Smooth muscle cell (in vitro differentiated cells): ENCODE data around the gene LRBA. TPM values are rescaled to one million over a fixed set of nuclear protein-coding genes. Genes with fewer than 3 reads are reported as not detected.

Experiments
- DNase-seq: peaks from one replicate; lab custom pipeline; 2025; ENCODE audit not compliant: unreplicated experiment; lab: John Stamatoyannopoulos, UW
- H2AFZ ChIP-seq: fragments of 200-600 bp; sonication (generic); 2 replicates; pipeline ENCODE4 v1.6.0; 2016; ENCODE audit warnings: antibody characterized with exemption, low read depth, mild to moderate bottlenecking
- H3F3A ChIP-seq: fragments of 200-600 bp; sonication (generic); 2 replicates; pipeline ENCODE4 v1.6.0; 2017; ENCODE audit warnings: antibody characterized with exemption, low read depth
- H3K27ac ChIP-seq: fragments of 200-600 bp; sonication (generic); 2 replicates; pipeline ENCODE4 v1.5.1; 2016; ENCODE audit warnings: low read depth, mild to moderate bottlenecking
- H3K27me3 ChIP-seq: fragments of 200-600 bp; sonication (generic); 2 replicates; pipeline ENCODE4 v1.6.1; 2016; ENCODE audit warnings: low read depth, mild to moderate bottlenecking
- H3K36me3 ChIP-seq: fragments of 200-600 bp; sonication (generic); 2 replicates; pipeline ENCODE4 v1.5.1; 2016; ENCODE audit warnings: low read depth
- H3K4me1 ChIP-seq: fragments of 200-600 bp; sonication (generic); 2 replicates; pipeline ENCODE4 v1.5.1; 2016; ENCODE audit warnings: low read depth
- H3K4me2 ChIP-seq: fragments of 200-600 bp; sonication (generic); 2 replicates; pipeline ENCODE4 v1.6.0; 2016; ENCODE audit warnings: mild to moderate bottlenecking
- H3K4me3 ChIP-seq: fragments of 200-600 bp; sonication (generic); 2 replicates; pipeline ENCODE4 v1.5.1; 2016; ENCODE audit warnings: mild to moderate bottlenecking
- H3K79me2 ChIP-seq: fragments of 200-600 bp; sonication (generic); 2 replicates; pipeline ENCODE4 v1.6.0; 2016; ENCODE audit warnings: low read depth, mild to moderate bottlenecking
- H3K9ac ChIP-seq: fragments of 200-600 bp; sonication (generic); 2 replicates; pipeline ENCODE4 v1.6.0; 2016; ENCODE audit warnings: low read depth
- H3K9me3 ChIP-seq: fragments of 200-600 bp; sonication (generic); replicated peaks from 2 replicates; pipeline ENCODE4 v1.5.1; 2016; ENCODE audit warnings: low read depth
- H4K20me1 ChIP-seq: fragments of 200-600 bp; sonication (generic); 2 replicates; pipeline ENCODE4 v1.6.0; 2016; ENCODE audit warnings: low read depth
- CTCF ChIP-seq: fragments of 200-600 bp; sonication (generic); IDR thresholded peaks from 2 replicates; pipeline ENCODE4 v1.5.1; 2017; ENCODE audit warnings: borderline replicate concordance, mild to moderate bottlenecking, antibody characterized with exemption; ENCODE audit not compliant: insufficient read depth, poor library complexity, severe bottlenecking
- WGBS: methylation state at CpG from one replicate; pipeline ENCODE4 v1.1.7; 2016; ENCODE audit warnings: low lambda C conversion rate; 5-methylcytosine and 5-hydroxymethylcytosine counted together
- polyA plus RNA-seq: library from polyadenylated mRNA; unstranded; fragments of >200 nt; fragmentation: Nextera tagmentation; extraction: Ambion mirVana; gene quantifications from 2 replicates; pipeline ENCODE4 v1.2.1, GENCODE V29; 2016
- small RNA-seq: library from RNA; depleted of rRNA; stranded (forward); fragments of <200 nt; gene quantifications from one replicate; pipeline ENCODE3, GENCODE V24; 2014
- total RNA-seq: library from RNA; depleted of rRNA; stranded (reverse); fragments of >200 nt; gene quantifications from 2 replicates; pipeline ENCODE4 v1.2.3, GENCODE V29; 2014

The LRBA gene
- total and polyA plus RNA-seq, 2 experiments from 2014 or later = 1.6 to 26.2 TPM

GRCh38 chr4:150216726-150217125, 798.4 kb downstream of the LRBA start:
- no peak overlapping the region for H3K27ac ChIP-seq
- no peaks in the 10 kb centered on the region for H3K36me3 ChIP-seq
- no peaks in the 10 kb centered on the region for H3K79me2 ChIP-seq
- TF ChIP-seq CTCF = no peak
- 94% methylated on average over 5 of the region's 5 CpGs for WGBS
- H3K9ac ChIP-seq = no peak overlapping the region
- H2AFZ ChIP-seq = no peak overlapping the region
- no peak overlapping the region for H3K4me2 ChIP-seq
- peaks cover 12% of the 10 kb centered on the region for H3K4me1 ChIP-seq
- no peaks in the 10 kb centered on the region for H3K9me3 ChIP-seq
- DNase-seq = no peak
- H4K20me1 ChIP-seq = no peaks in the 10 kb centered on the region
- no peak overlapping the region for H3K4me3 ChIP-seq
- no peaks in the 10 kb centered on the region for H3F3A ChIP-seq
- H3K27me3 ChIP-seq = no peaks in the 10 kb centered on the region

GRCh38 chr4:150215601-150216000, 799.5 kb downstream of the LRBA start:
- Histone ChIP-seq H4K20me1 (no peaks in the 10 kb centered on the region), H3K9me3 (no peaks in the 10 kb centered on the region), H3K27ac (peak overlapping the region; percentile 49), H3F3A (no peaks in the 10 kb centered on the region), H3K4me2 (no peak overlapping the region), H3K36me3 (no peaks in the 10 kb centered on the region), H3K27me3 (no peaks in the 10 kb centered on the region), H3K4me1 (peaks cover 12% of the 10 kb centered on the region), H3K79me2 (no peaks in the 10 kb centered on the region), H3K4me3 (no peak overlapping the region), H2AFZ (no peak overlapping the region), H3K9ac (no peak overlapping the region)
- TF ChIP-seq CTCF = no peak
- WGBS = 69% methylated on average over 3 of the region's 3 CpGs
- no peak for DNase-seq

Small RNAs within 50 kb of the gene (small RNA-seq; reads per million reads assigned to genes)
- not detected for gene RNA5SP168

Other genes starting within 250 kb of the LRBA start
- 3,775 and 4,094 TPM in 2 replicates for gene RPS3A, start 84.3 kb upstream of the LRBA start, total RNA-seq
- gene RPS3A, start 84.3 kb upstream of the LRBA start, polyA plus RNA-seq = 682 and 699 TPM in 2 replicates